ENCODE measurements around the gene FADS3.
A peak's percentile ranks its signal among the peaks of the same experiment; 100 is the strongest.

FADS3 gene, protein sequence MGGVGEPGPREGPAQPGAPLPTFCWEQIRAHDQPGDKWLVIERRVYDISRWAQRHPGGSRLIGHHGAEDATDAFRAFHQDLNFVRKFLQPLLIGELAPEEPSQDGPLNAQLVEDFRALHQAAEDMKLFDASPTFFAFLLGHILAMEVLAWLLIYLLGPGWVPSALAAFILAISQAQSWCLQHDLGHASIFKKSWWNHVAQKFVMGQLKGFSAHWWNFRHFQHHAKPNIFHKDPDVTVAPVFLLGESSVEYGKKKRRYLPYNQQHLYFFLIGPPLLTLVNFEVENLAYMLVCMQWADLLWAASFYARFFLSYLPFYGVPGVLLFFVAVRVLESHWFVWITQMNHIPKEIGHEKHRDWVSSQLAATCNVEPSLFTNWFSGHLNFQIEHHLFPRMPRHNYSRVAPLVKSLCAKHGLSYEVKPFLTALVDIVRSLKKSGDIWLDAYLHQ

GRCh38 chr11:61891331-61892084 is at the start of gene FADS3:
Gene FADS3, minus strand, starts transcription at chr11:61891545. Its CDS starts 164 bp downstream, at chr11:61891381.
- peak; percentile 92 for DNase-seq

- no peak for DNase-seq
These were observed 49.1 kb upstream of the FADS3 start for GRCh38 chr11:61940466-61940865.

DNA sequence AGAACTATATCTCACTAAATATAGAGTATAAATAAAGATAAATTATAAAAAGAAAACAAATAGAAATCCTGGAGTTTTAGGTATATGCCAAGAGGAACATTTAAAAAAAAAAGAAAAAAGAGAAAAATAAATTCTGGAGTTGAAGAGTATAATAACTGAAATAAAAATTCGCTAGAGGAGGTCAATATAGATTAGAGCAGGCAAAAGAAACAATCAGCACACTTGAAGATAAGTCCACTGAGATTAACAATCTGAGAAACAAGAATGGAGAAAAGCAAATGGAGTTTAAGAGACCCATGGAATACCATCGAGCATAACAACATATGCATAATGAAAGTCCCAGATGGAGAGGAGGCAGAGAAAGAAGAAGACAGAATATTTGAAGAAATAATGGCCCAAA is 44.5 kb upstream of the FADS3 start:
- no peak for DNase-seq

DNA sequence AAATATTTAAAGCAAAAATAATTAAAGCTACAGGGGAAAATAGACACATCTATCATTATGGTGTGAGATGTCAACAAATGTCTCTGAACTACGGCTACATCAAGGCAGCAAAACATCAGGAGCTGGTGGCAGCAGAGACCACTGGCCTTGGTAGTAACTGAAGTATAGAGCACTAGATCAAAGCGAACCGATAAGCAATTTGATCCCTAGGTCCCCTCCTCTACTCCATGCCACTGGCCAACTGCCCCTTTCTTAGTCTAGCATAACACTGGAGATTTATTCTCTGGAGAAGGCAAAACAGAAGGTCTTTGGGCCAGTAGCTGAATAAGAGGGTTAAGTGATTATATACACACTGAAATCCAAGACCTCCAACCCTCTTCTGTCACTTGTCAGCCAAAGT is 39.6 kb upstream of the FADS3 start:
- DNase-seq, result no peak

DNA sequence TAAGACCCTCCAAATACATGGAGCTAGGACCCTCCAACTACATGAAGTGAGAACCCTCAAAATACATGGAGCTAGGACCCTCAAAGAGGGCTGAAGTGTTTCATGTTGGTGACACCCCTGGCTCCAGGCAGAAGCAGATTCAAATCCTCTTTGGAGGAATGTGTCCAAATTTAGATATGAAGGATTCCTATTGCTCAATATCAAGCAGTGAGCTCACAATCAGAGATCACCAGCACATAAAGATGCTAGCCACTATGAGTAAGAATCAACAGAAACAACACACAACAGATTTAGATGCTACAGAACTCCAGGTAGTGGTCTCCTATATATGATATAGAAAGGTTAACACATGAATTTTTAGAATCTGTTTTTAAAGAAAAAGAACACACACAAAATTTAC is 37.3 kb upstream of the FADS3 start:
- no peak for DNase-seq

DNA sequence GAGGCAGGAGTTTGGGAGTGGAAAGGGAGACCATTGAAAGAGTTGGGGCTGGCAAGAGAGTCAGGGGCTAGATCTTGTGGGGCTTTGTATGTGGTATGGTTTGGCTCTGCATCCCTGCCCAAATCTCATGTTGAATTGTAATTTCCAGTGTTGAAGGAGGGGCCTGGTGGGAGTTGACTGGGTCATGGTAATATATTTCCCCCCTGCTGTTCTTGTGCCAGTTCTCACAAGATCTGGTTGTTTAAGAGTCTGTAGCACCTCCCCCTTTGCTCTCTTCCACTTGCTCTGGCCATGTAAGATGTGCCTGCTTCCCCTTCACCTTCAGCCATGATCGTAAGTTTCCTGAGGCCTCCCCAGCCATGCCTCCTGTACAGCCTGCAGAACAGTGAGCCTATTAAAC is 36.2 kb upstream of the FADS3 start:
- no peak for DNase-seq

DNA sequence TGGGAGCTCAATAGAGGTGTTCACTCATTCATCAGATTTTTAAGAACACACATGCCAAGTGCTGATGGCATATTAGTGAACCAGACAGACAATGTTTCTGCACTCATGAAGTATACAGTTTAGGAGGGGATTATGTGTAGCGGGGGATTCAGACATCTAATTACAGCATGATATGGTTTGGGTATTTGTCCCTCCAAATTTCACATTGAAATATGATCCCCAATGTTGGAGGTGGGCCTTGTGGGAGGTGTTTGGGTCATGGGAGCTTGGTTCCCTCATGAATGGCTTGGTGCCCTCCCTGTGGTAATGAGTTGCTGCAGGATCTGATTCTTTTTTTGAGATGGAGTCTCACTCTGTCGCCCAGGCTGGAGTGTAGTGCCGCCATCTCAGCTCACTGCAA is 34.9 kb upstream of the FADS3 start:
- DNase-seq, result no peak

DNA sequence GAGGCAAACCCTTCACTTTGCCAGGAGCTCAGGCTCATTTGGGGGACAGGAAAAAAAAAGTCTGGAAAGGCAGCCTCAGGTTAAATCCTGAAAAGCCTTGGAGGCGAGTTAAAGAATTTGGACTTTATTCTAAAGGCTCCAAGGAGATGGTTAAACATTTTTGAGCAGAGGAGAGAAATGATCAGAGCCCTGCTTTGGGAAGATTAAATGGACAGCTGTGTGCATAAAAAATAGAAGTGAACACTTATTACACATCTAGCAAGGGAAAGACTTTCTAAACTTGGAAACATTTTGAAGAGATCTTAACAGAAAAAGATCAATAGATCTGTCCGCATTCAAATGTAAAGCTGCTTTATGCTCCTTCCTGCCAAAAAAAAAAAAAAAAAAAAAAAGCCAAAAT is 34.4 kb upstream of the FADS3 start:
- no peak for DNase-seq

GRCh38 chr11:61924064-61924455 is 32.7 kb upstream of the FADS3 start:
- DNase-seq, result no peak

DNA sequence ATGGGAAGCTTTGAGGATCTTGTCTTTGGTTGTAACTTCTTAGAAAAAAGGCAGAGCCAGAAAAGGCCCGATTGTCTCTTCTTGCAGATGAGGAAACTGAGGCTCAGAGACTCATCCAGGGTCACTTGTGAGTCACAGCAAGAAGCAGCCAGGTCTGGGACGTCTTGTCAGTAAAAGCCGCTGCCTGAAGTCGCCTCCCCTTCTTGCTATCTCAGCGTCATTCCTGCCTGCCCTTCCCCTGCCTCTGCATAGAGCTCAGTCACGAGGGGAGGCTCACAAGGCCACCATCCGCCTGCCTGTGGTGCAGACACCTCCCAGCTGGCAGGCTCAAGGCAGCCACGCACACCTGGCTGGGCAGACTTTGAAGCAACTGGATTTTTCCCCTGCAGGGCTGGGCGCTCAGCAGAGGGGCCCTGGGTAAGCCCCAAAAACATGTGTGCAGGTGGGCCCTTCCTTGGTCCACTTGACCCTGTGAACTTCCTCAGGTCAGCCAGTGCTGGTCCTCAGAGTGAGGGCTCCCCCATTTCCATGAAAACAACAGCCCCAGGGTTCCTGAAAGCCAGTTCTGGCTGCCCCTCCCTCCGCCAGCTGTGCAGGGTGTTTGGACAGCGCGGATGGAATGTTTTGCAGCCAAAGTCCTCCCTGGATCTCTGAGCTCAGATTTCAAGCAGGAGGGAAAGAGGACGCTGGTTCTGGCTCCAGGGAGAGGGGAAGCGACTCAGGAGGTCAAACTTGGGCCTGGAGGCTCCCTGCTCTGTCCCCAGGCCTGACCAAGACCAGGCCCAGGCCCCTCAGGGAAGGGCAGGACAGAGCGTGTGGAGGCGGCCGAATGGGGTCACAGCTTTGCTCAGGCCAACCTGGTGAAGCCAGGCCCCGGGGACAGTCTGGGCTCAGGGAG is 32.1 kb upstream of the FADS3 start:
- no peak for DNase-seq

- DNase-seq, result no peak
These were observed 31.2 kb upstream of the FADS3 start for GRCh38 chr11:61922539-61922938.

GRCh38 chr11:61921446-61921845 is 30.1 kb upstream of the FADS3 start:
- no peak for DNase-seq

GRCh38 chr11:61919705-61920631 is 28.6 kb upstream of the FADS3 start:
- no peak for DNase-seq

- no peak for DNase-seq
These were observed 27.8 kb upstream of the FADS3 start for GRCh38 chr11:61918938-61919704.

DNA sequence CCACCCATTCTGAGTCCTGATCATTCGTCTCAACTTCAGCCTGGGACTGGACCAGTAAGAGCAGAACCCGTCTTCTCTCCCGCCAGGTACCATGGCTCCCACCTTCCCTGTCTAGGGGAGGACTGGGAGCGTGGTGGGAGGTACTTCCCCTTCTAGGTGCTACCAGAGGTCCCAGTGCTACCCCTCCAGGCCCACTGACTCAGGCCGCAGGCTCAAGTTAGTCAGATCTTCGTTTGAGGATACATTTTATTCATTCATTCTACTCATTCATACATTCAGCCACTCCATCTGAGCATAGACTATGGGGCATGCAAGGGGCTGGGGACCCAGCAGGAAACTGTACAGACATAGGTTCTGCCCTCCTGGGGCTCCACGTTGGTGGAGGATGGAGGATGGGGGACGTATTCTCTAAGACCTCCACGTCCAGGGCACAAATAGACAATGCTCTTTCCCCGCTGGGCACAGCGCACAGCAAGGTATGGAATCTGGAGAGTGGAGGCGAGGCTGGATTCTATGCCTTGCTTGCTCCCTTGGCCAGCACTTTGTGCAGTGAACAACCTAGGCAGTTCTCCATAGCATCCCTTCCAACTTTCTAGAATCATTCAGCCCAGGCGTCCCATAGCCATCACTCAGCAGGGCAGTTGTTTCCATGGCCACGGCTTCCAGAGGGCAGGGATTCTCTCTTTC is 27.0 kb upstream of the FADS3 start:
- no peak for DNase-seq

- DNase-seq, result no peak
These were observed 26.2 kb upstream of the FADS3 start, which contains the start of gene RAB3IL1 for GRCh38 chr11:61917334-61918109. Gene RAB3IL1, minus strand, starts transcription at chr11:61917566. Its CDS starts 199 bp downstream, at chr11:61917367.

DNA sequence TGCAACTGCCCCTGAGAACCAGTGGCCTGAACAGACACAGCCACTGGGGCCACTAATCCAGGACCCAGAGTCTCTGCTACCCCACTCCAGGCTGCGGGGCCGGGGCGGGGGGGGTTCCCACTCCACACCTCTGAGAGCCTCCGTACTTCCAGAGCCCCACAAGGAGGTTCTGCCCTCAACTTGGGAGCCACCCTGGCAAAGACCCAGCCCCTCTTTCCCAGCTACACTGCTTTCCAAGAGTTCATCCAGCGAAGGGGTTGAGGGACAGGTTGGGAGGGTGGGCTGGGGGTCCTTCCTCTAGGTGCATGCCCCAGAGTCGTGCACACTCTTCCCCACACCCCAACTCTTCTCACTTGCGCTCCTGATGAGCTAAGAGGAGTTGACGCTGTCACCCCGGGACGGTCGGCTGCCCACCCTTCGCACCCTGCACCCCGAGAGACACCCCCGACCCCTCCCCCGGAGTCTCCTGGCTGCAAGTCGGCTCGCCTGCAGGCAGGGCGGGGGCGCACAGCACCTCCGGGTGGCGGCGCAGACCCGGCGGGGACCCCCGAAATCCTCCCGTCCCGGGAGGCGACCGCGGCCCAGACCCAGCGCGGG is 25.5 kb upstream of the FADS3 start:
- no peak for DNase-seq

- DNase-seq, result no peak
These were observed 23.3 kb upstream of the FADS3 start for GRCh38 chr11:61914471-61915171.
